Measurements from ENCODE around the gene APOC1.
"Not testable (repeated sequence)": the region's sequence is repeated elsewhere in the genome, so short reads cannot be mapped to it uniquely, and the experiment has no call there.

APOC1 gene

DNA sequence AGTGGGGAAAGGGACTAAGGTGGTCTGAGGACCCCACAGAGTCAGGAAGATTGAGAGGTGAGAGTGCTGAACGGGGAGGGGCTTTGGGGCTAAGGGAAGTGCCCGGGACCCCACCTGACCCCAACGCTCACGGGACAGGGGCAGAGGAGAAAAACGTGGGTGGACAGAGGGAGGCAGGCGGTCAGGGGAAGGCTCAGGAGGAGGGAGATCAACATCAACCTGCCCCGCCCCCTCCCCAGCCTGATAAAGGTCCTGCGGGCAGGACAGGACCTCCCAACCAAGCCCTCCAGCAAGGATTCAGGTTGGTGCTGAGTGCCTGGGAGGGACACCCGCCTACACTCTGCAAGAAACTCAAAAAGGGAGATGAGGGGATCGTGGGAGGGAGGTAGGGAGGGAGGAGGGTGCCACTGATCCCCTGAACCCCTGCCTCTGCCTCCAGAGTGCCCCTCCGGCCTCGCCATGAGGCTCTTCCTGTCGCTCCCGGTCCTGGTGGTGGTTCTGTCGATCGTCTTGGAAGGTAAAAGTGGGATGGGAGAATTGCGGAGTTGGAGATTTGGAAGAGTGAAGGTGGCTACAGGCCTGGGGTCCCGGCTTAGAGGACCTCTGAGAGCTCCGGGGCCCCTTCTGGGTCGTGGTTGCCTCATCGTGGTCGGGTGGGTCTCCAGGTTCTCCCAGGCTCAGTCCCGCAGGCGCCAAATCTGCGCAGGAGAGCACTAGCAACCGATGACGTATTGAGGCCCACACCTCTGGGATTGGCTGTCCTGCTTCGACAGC, at the start of gene APOC1:
Gene APOC1 (plus strand): TSS at position 176 of the 774 bp plus-strand sequence. CDS start 284 bp downstream, at position 460.
- peak; percentile 52 for DNase-seq (ENCODE audit: low read depth)

DNA sequence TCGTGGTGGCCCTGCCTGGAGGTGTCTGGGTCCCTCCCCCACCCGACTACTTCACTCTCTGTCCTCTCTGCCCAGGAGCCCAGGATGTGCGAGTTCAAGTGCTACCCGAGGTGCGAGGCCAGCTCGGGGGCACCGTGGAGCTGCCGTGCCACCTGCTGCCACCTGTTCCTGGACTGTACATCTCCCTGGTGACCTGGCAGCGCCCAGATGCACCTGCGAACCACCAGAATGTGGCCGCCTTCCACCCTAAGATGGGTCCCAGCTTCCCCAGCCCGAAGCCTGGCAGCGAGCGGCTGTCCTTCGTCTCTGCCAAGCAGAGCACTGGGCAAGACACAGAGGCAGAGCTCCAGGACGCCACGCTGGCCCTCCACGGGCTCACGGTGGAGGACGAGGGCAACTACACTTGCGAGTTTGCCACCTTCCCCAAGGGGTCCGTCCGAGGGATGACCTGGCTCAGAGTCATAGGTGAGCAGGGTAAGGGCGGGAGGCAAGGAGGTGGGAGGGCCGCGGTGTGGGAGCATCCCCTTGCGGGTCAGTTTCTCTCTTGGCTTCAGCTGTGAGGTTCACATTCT, 49.1 kb upstream of the APOC1 start:
- no peak for DNase-seq (ENCODE audit: low read depth)

DNA sequence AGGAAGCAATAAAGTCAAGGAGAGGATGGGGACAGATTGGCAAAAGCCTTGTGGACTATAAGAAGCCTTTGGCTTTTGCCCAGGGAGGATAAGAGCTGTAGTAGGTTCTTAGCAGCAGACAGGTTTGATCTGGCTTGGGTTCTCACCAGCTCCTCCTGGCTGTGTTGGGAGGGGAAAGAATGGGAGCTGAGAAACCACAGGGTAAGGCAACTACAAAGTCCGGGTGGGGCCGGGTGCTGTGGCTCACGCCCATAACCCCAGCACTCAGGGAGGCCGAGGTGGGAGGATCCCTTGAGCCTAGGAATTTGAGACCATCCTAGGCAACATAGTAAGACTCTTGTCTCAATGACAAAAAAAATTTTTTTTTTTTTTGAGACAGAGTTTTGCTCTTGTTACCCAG, 47.7 kb upstream of the APOC1 start:
- no peak for DNase-seq (ENCODE audit: low read depth)

DNA sequence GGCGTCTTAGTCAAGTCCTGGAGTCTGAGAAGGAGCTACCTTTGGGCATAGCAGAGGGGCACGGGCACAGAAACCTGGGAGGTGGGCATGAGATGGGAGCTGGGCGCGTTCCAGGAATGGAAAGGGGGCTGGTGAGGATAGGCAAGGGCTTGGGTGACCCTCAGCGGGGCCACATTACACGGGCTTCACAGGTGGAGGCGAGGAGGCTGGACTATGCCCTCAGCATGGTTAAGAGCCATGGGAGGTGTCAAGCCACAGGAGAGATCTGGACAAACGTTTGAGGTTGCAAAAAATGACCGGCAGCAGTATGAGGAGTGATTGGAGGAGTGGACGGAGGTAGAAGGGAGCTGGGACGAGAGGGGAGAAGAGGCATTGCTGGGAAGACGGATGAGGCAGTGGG, 46.8 kb upstream of the APOC1 start:
- no peak for DNase-seq (ENCODE audit: low read depth)

DNA sequence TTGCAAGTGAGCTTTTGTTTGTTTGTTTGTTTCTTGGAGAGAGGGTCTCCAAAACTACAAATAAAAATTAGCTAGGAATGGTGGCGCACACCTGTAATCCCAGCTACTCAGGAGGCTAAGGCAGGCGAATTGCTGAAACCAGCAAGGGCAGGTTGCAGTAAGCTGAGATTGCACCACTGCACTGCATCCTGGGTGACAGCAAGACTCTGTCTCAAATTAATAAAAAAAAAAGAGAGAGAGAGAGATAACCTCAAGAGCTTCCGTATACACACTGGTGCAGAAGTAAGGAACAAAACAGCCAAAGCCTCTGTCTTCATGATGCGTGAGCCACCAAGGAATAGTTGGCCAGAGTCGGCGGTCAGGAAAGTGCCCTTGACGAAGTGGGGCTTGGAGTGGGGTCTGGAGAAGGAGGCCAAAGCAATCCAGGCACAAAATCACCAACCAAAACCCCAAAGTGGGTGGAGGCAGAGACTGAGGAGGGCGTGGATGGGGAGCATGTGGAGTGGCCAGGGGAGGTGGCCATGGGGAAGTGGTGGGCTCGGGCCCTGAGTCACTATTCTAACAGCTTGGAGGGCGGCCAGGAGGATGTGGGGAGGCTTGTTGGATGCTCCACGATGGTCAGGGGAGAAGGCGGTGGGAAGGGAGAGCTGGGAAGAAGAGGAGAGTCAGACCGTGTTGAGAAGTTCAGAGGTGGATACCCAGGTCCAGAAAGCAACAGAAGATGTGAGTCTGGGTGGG, 44.5 kb upstream of the APOC1 start:
- no peak for DNase-seq (ENCODE audit: low read depth)

DNA sequence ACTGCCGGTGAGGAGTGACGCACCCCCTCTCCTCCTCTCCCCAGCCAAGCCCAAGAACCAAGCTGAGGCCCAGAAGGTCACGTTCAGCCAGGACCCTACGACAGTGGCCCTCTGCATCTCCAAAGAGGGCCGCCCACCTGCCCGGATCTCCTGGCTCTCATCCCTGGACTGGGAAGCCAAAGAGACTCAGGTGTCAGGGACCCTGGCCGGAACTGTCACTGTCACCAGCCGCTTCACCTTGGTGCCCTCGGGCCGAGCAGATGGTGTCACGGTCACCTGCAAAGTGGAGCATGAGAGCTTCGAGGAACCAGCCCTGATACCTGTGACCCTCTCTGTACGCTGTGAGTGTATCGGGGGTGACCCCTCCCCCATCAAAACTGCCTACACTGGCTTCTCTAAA, 42.6 kb upstream of the APOC1 start:
- DNase-seq (ENCODE audit: low read depth), result no peak

DNA sequence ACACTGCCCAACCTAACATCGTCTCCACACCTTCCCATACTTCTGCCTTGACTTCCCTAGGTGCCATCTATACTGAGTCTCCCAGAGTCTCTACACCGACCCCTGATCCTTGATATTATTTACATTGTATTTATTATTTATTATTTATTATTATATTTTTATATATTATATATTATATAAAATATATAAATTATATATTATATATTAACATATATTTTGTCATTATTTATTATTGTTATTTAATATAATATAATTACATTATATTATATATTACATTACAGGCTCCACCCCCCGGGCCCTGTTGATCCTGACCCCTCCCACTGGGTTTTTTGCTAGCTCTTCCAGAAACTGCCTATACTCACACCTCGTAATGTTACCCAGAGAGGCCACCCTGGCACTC, 41.7 kb upstream of the APOC1 start:
- DNase-seq (ENCODE audit: low read depth), result no peak

DNA sequence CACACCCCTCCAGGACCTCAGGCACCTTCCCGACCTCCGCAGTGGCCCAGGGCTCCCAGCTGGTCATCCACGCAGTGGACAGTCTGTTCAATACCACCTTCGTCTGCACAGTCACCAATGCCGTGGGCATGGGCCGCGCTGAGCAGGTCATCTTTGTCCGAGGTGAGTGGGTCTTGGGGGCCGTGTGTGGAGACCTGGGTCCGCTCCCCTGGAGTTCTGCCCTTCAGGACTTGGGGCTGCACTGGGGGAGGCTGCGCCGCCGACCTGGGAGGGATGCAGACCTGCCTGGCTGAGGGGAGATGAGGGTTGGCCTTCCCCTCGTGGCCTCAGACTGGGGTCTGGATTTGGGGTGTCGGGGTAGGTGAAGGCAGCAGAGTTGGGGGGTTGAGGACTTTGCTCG, 40.1 kb upstream of the APOC1 start:
- DNase-seq (ENCODE audit: low read depth), result no peak

DNA sequence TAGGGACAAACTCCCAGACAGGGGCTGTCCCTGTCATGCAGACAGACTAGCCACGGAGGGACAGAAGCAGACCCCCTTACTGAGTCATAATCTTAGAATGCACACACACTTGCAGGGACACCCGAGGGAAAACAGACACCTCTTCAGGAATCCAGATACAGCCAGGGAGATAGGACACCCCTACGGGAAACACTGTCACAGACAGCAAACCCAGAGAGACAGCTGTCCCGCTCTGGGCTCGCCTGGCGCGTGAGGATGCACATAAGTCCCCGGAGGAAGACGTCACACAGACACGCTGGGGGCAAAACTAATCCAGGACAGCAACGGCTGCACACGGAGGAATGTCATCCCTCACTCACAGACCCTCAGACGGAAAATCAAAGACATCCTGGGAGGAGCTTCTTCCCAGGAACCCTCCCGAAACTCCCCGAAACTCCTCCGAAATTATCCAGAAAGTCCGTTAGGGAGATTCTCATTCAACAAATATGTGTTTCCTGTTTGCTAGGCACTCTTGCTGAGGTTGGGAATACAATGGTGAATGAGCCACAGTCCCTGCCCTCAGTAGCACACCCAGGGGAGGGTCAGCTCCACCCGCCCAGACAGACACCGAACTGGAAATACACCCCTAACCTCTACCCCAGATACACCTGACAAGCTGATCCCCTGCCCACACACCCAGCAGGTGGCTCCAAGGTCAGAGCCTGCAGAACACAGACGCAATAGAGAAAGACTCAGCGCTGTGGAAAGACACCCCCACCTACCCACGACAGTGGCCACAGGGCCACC, 38.5 kb upstream of the APOC1 start:
- DNase-seq (ENCODE audit: low read depth), result no peak

DNA sequence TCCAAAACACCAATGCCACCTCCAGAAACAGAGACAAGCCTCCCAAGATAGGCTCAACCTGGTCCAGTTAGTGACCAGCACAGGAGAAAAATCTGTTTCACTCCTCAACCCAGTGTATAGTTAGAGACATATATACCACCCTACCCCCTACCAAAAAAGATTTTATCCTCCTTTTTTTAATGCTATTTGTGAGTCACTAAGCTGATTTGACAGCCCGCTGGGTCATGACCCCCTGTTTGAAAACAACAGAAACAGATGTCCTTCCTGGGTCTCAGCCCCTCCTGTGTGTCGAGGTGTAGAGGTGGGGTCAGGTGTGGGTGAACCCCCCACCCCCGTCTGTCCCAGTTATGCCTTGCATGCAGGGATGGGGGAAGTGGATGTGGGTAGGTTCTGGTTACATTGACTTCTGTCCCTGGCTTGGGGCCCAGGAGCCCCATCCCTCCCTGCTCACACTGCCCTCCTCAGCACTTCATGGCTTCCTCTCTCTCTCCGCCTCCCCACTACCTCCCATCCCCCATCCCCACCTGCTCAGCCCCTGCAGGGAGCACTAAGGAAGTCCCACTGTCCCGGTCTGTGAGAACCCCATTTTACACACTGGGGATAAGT, 37.4 kb upstream of the APOC1 start:
- DNase-seq (ENCODE audit: low read depth), result no peak

DNA sequence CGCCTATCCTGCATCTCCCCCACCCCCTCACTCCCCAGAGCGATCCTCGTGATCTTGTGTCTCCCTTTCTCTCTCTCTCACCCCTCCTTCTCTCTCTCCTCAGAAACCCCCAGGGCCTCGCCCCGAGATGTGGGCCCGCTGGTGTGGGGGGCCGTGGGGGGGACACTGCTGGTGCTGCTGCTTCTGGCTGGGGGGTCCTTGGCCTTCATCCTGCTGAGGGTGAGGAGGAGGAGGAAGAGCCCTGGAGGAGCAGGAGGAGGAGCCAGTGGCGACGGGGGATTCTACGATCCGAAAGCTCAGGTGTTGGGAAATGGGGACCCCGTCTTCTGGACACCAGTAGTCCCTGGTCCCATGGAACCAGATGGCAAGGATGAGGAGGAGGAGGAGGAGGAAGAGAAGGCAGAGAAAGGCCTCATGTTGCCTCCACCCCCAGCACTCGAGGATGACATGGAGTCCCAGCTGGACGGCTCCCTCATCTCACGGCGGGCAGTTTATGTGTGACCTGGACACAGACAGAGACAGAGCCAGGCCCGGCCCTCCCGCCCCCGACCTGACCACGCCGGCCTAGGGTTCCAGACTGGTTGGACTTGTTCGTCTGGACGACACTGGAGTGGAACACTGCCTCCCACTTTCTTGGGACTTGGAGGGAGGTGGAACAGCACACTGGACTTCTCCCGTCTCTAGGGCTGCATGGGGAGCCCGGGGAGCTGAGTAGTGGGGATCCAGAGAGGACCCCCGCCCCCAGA, 36.1 kb upstream of the APOC1 start:
- DNase-seq (ENCODE audit: low read depth), result no peak

DNA sequence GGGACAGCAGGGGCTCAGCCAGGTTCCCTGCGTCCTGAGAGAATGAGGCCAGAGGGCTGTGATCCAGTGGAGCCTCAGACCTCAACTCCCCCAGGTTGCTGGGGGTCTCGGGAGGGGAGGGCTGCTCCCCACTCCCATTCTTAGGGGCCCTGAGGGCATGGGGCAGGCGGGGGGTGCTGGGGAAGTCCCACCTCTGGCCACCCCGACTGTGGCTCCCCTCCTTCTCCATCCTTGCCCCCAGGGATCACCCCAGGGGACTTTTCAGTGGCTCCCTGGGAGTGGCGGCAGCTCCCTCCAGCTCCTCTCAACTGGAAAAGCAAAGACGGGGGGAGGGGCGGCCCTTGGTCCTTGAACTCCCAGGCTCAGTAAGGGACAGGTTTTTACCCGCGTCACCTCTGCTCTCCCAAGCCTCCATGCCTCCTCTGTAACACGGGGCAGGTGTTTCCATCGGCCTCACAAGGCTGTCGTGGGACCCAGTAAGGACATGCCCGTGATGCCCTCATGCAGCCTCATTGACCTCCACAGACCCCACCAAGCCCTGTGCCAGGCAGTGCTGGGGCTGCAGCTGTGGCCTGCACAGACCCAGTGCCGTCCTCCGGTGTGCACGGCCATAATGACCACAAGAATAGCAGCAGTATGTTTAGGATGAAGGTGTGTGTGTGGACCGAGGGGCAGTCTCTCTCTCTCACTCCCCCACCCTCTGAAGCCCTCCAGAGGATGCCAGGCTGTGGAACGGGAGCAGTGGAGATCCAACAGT, 34.9 kb upstream of the APOC1 start:
- no peak for DNase-seq (ENCODE audit: low read depth)

DNA sequence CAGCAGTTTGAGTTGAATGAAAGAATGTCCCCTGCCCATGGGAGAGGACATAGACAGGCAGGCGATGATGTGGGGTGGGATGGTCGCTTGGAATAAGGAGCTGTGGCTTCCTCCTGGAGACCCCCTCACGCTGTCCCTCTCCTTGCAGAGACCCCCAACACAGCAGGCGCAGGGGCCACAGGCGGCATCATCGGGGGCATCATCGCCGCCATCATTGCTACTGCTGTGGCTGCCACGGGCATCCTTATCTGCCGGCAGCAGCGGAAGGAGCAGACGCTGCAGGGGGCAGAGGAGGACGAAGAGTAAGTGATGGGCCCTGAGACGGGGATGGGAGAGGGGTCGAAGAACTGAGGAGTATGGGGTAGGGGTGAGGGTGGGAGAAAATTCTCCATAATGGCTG, 32.3 kb upstream of the APOC1 start:
- DNase-seq (ENCODE audit: low read depth), result no peak

DNA sequence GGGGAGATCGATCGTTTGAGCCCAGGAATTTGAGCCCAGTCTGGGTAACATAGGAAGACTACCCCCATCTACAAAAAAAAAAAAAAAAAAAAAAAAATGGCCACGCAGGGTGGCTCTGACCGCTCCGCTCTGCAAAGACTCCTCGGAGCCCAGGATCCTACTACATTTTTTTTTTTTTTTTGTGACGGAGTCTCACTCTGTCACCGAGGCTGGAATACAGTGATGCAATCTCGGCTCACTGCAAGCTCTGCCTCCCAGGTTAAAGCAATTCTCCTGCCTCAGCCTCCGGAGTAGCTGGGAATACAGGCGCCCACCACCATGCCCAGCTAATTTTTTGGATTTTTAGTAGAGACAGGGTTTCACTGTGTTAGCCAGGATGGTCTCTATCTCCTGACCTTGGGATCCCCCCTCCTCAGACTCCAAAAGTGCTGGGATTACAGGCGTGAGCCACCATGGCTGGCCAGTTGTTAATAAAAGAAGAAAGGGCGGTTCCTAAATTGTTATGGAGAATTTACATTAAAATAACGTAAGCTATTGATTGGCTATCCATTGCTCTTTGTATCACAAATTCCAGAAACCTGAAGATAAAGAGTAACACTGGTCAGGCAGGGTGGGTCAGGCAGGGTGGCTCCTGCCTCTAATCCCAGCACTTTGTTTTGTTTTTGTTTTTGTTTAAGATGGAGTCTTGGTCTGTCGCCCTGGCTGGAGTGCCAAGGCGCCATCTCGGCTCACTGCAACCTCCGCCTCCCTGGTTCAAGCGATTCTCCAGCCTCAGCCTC, 31.6 kb upstream of the APOC1 start:
- DNase-seq (ENCODE audit: low read depth), result not testable (repeated sequence)

DNA sequence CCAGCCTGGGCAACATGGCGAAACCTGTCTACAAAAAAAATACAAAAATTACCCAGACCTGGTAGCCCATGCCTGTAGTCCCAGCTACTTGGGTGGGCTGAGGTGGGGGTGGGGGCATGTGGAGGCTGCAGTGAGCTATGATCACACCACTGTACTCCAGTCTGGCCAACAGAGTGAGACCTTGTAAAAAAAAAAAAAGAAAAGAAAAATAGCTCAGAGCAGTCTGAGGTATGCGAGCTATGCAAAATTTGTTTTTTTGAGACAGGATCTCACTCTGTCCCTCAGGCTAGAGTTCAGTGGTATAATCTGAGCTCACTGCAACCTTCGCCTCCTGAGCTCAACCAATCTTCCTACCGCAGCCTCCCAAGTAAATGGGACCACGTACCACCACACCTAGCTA, 30.5 kb upstream of the APOC1 start:
- no peak for DNase-seq (ENCODE audit: low read depth)

DNA sequence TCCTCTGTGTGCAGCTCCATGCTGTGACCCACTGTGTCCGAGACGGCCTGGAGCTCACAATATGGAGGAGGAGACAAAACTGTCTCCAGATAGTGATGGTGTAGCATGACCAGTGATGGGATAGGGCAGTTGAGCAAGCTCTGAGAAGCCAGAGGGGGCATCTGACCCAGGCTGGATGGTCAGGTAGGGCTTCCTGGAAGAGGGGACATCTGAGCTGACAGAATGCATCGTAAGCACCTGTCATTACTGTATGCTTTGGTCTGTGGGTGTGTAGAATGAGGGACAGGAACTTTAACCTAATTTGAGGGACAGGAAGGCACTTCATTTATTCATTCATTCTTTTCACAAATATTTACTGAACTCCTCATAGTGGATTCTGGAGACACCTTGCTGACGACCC, 29.8 kb upstream of the APOC1 start:
- no peak for DNase-seq (ENCODE audit: low read depth)

DNA sequence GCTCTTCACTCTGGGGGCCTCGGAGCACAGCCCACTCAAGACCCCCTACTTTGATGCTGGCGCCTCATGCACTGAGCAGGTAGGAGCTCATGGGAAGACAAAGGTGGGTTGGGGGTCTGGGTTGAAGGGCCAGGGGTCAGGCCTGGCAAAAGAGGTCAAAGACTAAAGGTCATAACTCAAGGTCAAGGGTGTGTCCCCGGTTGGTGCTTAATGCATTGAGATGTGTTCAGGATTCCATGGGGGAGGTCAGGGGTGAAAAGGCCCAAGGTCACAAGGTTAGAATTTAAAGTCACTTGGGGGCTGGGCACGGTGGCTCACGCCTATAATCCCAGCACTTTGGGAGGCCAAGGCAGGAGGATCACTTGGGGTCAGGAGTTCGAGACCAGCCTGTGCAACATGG, 28.3 kb upstream of the APOC1 start:
- no peak for DNase-seq (ENCODE audit: low read depth)

DNA sequence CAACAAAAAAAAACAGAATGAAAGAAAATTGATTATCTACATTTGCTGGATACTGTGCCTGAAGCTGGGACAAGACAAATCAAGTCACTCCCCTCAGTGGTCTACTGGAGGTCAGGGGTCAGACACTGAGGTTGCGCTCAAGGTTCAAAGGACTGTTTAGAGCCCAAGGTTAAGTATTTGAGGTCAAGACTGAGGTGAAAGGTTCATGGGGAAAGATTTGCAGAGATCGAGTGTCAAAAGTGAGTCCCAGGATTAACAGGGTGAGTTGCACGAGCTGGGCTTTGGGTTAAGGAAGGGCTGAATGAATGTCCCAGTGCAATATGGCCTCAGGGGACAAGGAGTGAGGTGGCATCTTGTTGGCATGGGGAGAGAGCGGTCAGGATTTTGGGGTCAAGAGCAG, 26.8 kb upstream of the APOC1 start:
- DNase-seq (ENCODE audit: low read depth), result no peak

DNA sequence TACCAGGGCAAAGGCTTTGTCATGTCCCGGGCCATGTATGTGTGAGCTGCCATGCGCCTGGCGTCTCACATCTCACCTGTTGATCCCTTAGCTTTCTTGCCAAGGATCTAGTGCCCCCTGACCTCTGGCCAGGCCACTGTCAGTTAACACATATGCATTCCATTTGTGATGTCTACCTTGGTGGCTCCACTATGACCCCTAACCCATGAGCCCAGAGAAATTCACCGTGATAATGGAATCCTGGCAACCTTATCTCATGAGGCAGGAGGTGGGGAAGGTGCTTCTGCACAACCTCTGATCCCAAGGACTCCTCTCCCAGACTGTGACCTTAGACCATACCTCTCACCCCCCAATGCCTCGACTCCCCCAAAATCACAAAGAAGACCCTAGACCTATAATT, 26.1 kb upstream of the APOC1 start:
- DNase-seq (ENCODE audit: low read depth), result not testable (repeated sequence)

DNA sequence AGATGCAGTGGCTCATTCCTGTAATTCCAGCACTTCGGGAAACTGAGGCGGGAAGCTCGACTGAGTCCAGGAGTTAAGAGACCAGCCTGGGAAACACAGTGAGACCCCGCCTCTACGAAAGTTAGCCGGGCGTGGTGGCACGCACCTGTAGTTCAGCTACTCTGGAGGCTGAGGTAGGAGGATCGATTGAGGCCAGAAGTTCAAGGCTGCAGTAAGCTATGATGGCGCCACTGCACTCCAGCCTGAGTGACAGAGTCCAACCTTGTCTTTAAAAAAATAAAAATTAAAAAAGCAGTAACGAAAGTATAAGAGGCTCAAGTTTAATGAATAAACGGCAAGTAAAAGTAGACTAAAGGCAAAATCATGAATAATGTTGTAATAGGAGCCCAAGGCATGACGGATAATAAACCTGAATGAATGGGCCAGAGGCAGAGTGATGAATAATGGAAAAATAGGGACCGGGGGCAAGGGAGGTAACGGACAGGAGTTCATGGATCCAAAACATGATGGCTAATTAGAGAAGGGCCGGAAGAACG, 24.5 kb upstream of the APOC1 start:
- DNase-seq (ENCODE audit: low read depth), result no peak

Data from activated gamma-delta T cell treated with anti-CD3 and anti-CD28 coated beads, Interleukin-2, amount 50 U/mL, for 16 hours (primary cell).